Activated naive CD8-positive, alpha-beta T cell treated with anti-CD3 and anti-CD28 coated beads for 36 hours (primary cell): ENCODE results near the gene MACROD2. TPM values are rescaled to one million over a fixed set of nuclear protein-coding genes. Genes with fewer than 3 reads are reported as not detected.

Experiments
- DNase-seq: peaks from one replicate; pipeline ENCODE4 v3.0.0; 2021
- H3K27ac Mint-ChIP-seq: one replicate; pipeline ENCODE4 v1.8.0; 2022; ENCODE audit warnings: mild to moderate bottlenecking, moderate library complexity, mixed read lengths
- H3K27me3 Mint-ChIP-seq: one replicate; pipeline ENCODE4 v1.8.0; 2022; ENCODE audit warnings: mild to moderate bottlenecking, mixed read lengths
- H3K36me3 Mint-ChIP-seq: one replicate; pipeline ENCODE4 v1.8.0; 2021; ENCODE audit warnings: mild to moderate bottlenecking, mixed read lengths
- H3K4me1 Mint-ChIP-seq: one replicate; pipeline ENCODE4 v1.8.0; 2021; ENCODE audit warnings: mixed read lengths
- H3K4me3 Mint-ChIP-seq: one replicate; pipeline ENCODE4 v1.8.0; 2022; ENCODE audit warnings: mild to moderate bottlenecking, moderate library complexity, mixed read lengths
- H3K9me3 Mint-ChIP-seq: one replicate; pipeline ENCODE4 v1.8.0; 2022; ENCODE audit warnings: mixed read lengths
- total RNA-seq, 2 experiments: library from RNA; stranded (reverse); gene quantifications; one replicate each; pipeline ENCODE4 v1.2.3, GENCODE V29; 2021

Gene MACROD2
- total RNA-seq, 2 experiments from 2014 or later: 0.12 to 0.14 TPM

- no peak for DNase-seq
- Mint-ChIP-seq H3K27me3 (no peaks in the 10 kb centered on the region), H3K4me1 (no peaks in the 10 kb centered on the region), H3K27ac (no peak overlapping the region), H3K4me3 (no peak overlapping the region), H3K9me3 (peaks cover 8% of the 10 kb centered on the region), H3K36me3 (no peaks in the 10 kb centered on the region)
Observed at GRCh38 chr20:14113416-14113815, 118.1 kb downstream of the MACROD2 start.

- no peak overlapping the region for H3K4me3 Mint-ChIP-seq
- DNase-seq: no peak
- H3K4me1 Mint-ChIP-seq: no peaks in the 10 kb centered on the region
- H3K27ac Mint-ChIP-seq: no peak overlapping the region
- H3K27me3 Mint-ChIP-seq: no peaks in the 10 kb centered on the region
- H3K36me3 Mint-ChIP-seq: no peaks in the 10 kb centered on the region
- H3K9me3 Mint-ChIP-seq: peaks cover 6% of the 10 kb centered on the region
Observed at GRCh38 chr20:14114065-14114704, 118.9 kb downstream of the MACROD2 start.

GRCh38 chr20:14116037-14116436, 120.7 kb downstream of the MACROD2 start:
- no peaks in the 10 kb centered on the region for H3K27me3 Mint-ChIP-seq
- DNase-seq: no peak
- peaks cover 2% of the 10 kb centered on the region for H3K9me3 Mint-ChIP-seq
- H3K4me3 Mint-ChIP-seq: no peak overlapping the region
- H3K4me1 Mint-ChIP-seq: no peaks in the 10 kb centered on the region
- no peaks in the 10 kb centered on the region for H3K36me3 Mint-ChIP-seq
- H3K27ac Mint-ChIP-seq: no peak overlapping the region

- no peak overlapping the region for H3K4me3 Mint-ChIP-seq
- H3K36me3 Mint-ChIP-seq: no peaks in the 10 kb centered on the region
- H3K27me3 Mint-ChIP-seq: no peaks in the 10 kb centered on the region
Observed at GRCh38 chr20:14117768-14118167, 122.5 kb downstream of the MACROD2 start.

GRCh38 chr20:14126856-14127255, 131.5 kb downstream of the MACROD2 start:
- H3K9me3 Mint-ChIP-seq: no peaks in the 10 kb centered on the region
- H3K36me3 Mint-ChIP-seq: no peaks in the 10 kb centered on the region
- H3K4me1 Mint-ChIP-seq: no peaks in the 10 kb centered on the region
- DNase-seq: no peak
- no peaks in the 10 kb centered on the region for H3K27me3 Mint-ChIP-seq
- H3K27ac Mint-ChIP-seq: no peak overlapping the region
- no peak overlapping the region for H3K4me3 Mint-ChIP-seq

More at GRCh38 chr20:14117768-14118167, 122.5 kb downstream of the MACROD2 start:
- no peak overlapping the region for H3K27ac Mint-ChIP-seq
- no peak for DNase-seq
- H3K4me1 Mint-ChIP-seq: no peaks in the 10 kb centered on the region
- H3K9me3 Mint-ChIP-seq: peaks cover 2% of the 10 kb centered on the region

GRCh38 chr20:14127514-14128223, 132.4 kb downstream of the MACROD2 start:
- no peaks in the 10 kb centered on the region for H3K27me3 Mint-ChIP-seq
- H3K27ac Mint-ChIP-seq: no peak overlapping the region
- no peaks in the 10 kb centered on the region for H3K9me3 Mint-ChIP-seq
- no peaks in the 10 kb centered on the region for H3K36me3 Mint-ChIP-seq
- H3K4me1 Mint-ChIP-seq: no peaks in the 10 kb centered on the region
- no peak for DNase-seq
- no peak overlapping the region for H3K4me3 Mint-ChIP-seq

GRCh38 chr20:14134004-14134403, 138.7 kb downstream of the MACROD2 start:
- H3K4me3 Mint-ChIP-seq: no peak overlapping the region
- DNase-seq: no peak
- no peaks in the 10 kb centered on the region for H3K36me3 Mint-ChIP-seq
- H3K27me3 Mint-ChIP-seq: no peaks in the 10 kb centered on the region
- no peaks in the 10 kb centered on the region for H3K9me3 Mint-ChIP-seq
- H3K27ac Mint-ChIP-seq: no peak overlapping the region
- H3K4me1 Mint-ChIP-seq: no peaks in the 10 kb centered on the region

GRCh38 chr20:14142171-14142570, 146.9 kb downstream of the MACROD2 start:
- Mint-ChIP-seq H3K4me1 (no peaks in the 10 kb centered on the region), H3K9me3 (no peaks in the 10 kb centered on the region), H3K36me3 (no peaks in the 10 kb centered on the region), H3K27ac (no peak overlapping the region), H3K4me3 (no peak overlapping the region), H3K27me3 (no peaks in the 10 kb centered on the region)
- no peak for DNase-seq

GRCh38 chr20:14142964-14143627, 147.8 kb downstream of the MACROD2 start:
- Mint-ChIP-seq H3K9me3 (no peaks in the 10 kb centered on the region), H3K4me3 (no peak overlapping the region)

GRCh38 chr20:14148042-14148441, 152.7 kb downstream of the MACROD2 start:
- no peak overlapping the region for H3K4me3 Mint-ChIP-seq
- DNase-seq: no peak
- no peaks in the 10 kb centered on the region for H3K9me3 Mint-ChIP-seq
- no peak overlapping the region for H3K27ac Mint-ChIP-seq
- no peaks in the 10 kb centered on the region for H3K36me3 Mint-ChIP-seq
- no peaks in the 10 kb centered on the region for H3K27me3 Mint-ChIP-seq
- H3K4me1 Mint-ChIP-seq: no peaks in the 10 kb centered on the region

More at GRCh38 chr20:14142964-14143627, 147.8 kb downstream of the MACROD2 start:
- Mint-ChIP-seq H3K36me3 (no peaks in the 10 kb centered on the region), H3K27me3 (no peaks in the 10 kb centered on the region), H3K27ac (no peak overlapping the region), H3K4me1 (no peaks in the 10 kb centered on the region)
- DNase-seq: no peak

GRCh38 chr20:14155361-14155760, 160.0 kb downstream of the MACROD2 start:
- Mint-ChIP-seq H3K4me3 (no peak overlapping the region), H3K27me3 (no peaks in the 10 kb centered on the region), H3K9me3 (peaks cover 1% of the 10 kb centered on the region), H3K4me1 (no peaks in the 10 kb centered on the region), H3K36me3 (no peaks in the 10 kb centered on the region), H3K27ac (no peak overlapping the region)
- DNase-seq: no peak

GRCh38 chr20:14178528-14178927, 183.2 kb downstream of the MACROD2 start:
- H3K4me3 Mint-ChIP-seq: no peak overlapping the region
- H3K4me1 Mint-ChIP-seq: no peaks in the 10 kb centered on the region
- no peak overlapping the region for H3K27ac Mint-ChIP-seq
- H3K9me3 Mint-ChIP-seq: peaks cover 12% of the 10 kb centered on the region
- DNase-seq: no peak
- H3K36me3 Mint-ChIP-seq: no peaks in the 10 kb centered on the region
- no peaks in the 10 kb centered on the region for H3K27me3 Mint-ChIP-seq

- Mint-ChIP-seq H3K9me3 (peaks cover 12% of the 10 kb centered on the region), H3K27ac (no peak overlapping the region), H3K4me1 (no peaks in the 10 kb centered on the region), H3K36me3 (no peaks in the 10 kb centered on the region), H3K4me3 (no peak overlapping the region), H3K27me3 (no peaks in the 10 kb centered on the region)
- DNase-seq: no peak
Observed at GRCh38 chr20:14178952-14179351, 183.6 kb downstream of the MACROD2 start.

GRCh38 chr20:14189794-14190402, 194.6 kb downstream of the MACROD2 start:
- no peak overlapping the region for H3K4me3 Mint-ChIP-seq
- no peaks in the 10 kb centered on the region for H3K27me3 Mint-ChIP-seq
- no peaks in the 10 kb centered on the region for H3K4me1 Mint-ChIP-seq
- peaks cover 2% of the 10 kb centered on the region for H3K9me3 Mint-ChIP-seq
- no peak for DNase-seq
- no peaks in the 10 kb centered on the region for H3K36me3 Mint-ChIP-seq
- no peak overlapping the region for H3K27ac Mint-ChIP-seq

- Mint-ChIP-seq H3K4me3 (no peak overlapping the region), H3K27me3 (no peaks in the 10 kb centered on the region), H3K36me3 (no peaks in the 10 kb centered on the region), H3K9me3 (peaks cover 2% of the 10 kb centered on the region), H3K27ac (no peak overlapping the region), H3K4me1 (no peaks in the 10 kb centered on the region)
- DNase-seq: no peak
Observed at GRCh38 chr20:14191559-14191958, 196.2 kb downstream of the MACROD2 start.
